Smooth muscle cell (in vitro differentiated cells): Measurements from ENCODE around the gene TXN. TPM values are rescaled to one million over a fixed set of nuclear protein-coding genes. Genes with fewer than 3 reads are reported as not detected.
A peak's percentile ranks its signal among the peaks of the same experiment; 100 is the strongest.

ENCODE experiments used
- DNase-seq: peaks from one replicate; lab custom pipeline; 2025; ENCODE audit not compliant: unreplicated experiment; lab: John Stamatoyannopoulos, UW
- H2AFZ ChIP-seq: fragments of 200-600 bp; sonication (generic); 2 replicates; pipeline ENCODE4 v1.6.0; 2016; ENCODE audit warnings: antibody characterized with exemption, low read depth, mild to moderate bottlenecking
- H3F3A ChIP-seq: fragments of 200-600 bp; sonication (generic); 2 replicates; pipeline ENCODE4 v1.6.0; 2017; ENCODE audit warnings: antibody characterized with exemption, low read depth
- H3K27ac ChIP-seq: fragments of 200-600 bp; sonication (generic); 2 replicates; pipeline ENCODE4 v1.5.1; 2016; ENCODE audit warnings: low read depth, mild to moderate bottlenecking
- H3K27me3 ChIP-seq: fragments of 200-600 bp; sonication (generic); 2 replicates; pipeline ENCODE4 v1.6.1; 2016; ENCODE audit warnings: low read depth, mild to moderate bottlenecking
- H3K36me3 ChIP-seq: fragments of 200-600 bp; sonication (generic); 2 replicates; pipeline ENCODE4 v1.5.1; 2016; ENCODE audit warnings: low read depth
- H3K4me1 ChIP-seq: fragments of 200-600 bp; sonication (generic); 2 replicates; pipeline ENCODE4 v1.5.1; 2016; ENCODE audit warnings: low read depth
- H3K4me2 ChIP-seq: fragments of 200-600 bp; sonication (generic); 2 replicates; pipeline ENCODE4 v1.6.0; 2016; ENCODE audit warnings: mild to moderate bottlenecking
- H3K4me3 ChIP-seq: fragments of 200-600 bp; sonication (generic); 2 replicates; pipeline ENCODE4 v1.5.1; 2016; ENCODE audit warnings: mild to moderate bottlenecking
- H3K79me2 ChIP-seq: fragments of 200-600 bp; sonication (generic); 2 replicates; pipeline ENCODE4 v1.6.0; 2016; ENCODE audit warnings: low read depth, mild to moderate bottlenecking
- H3K9ac ChIP-seq: fragments of 200-600 bp; sonication (generic); 2 replicates; pipeline ENCODE4 v1.6.0; 2016; ENCODE audit warnings: low read depth
- H3K9me3 ChIP-seq: fragments of 200-600 bp; sonication (generic); replicated peaks from 2 replicates; pipeline ENCODE4 v1.5.1; 2016; ENCODE audit warnings: low read depth
- H4K20me1 ChIP-seq: fragments of 200-600 bp; sonication (generic); 2 replicates; pipeline ENCODE4 v1.6.0; 2016; ENCODE audit warnings: low read depth
- CTCF ChIP-seq: fragments of 200-600 bp; sonication (generic); IDR thresholded peaks from 2 replicates; pipeline ENCODE4 v1.5.1; 2017; ENCODE audit warnings: borderline replicate concordance, mild to moderate bottlenecking, antibody characterized with exemption; ENCODE audit not compliant: insufficient read depth, poor library complexity, severe bottlenecking
- WGBS: methylation state at CpG from one replicate; pipeline ENCODE4 v1.1.7; 2016; ENCODE audit warnings: low lambda C conversion rate; 5-methylcytosine and 5-hydroxymethylcytosine counted together
- polyA plus RNA-seq: library from polyadenylated mRNA; unstranded; fragments of >200 nt; fragmentation: Nextera tagmentation; extraction: Ambion mirVana; gene quantifications from 2 replicates; pipeline ENCODE4 v1.2.1, GENCODE V29; 2016
- total RNA-seq: library from RNA; depleted of rRNA; stranded (reverse); fragments of >200 nt; gene quantifications from 2 replicates; pipeline ENCODE4 v1.2.3, GENCODE V29; 2014

Gene TXN
- total and polyA plus RNA-seq, 2 experiments from 2014 or later = 394 to 426 TPM

DNA sequence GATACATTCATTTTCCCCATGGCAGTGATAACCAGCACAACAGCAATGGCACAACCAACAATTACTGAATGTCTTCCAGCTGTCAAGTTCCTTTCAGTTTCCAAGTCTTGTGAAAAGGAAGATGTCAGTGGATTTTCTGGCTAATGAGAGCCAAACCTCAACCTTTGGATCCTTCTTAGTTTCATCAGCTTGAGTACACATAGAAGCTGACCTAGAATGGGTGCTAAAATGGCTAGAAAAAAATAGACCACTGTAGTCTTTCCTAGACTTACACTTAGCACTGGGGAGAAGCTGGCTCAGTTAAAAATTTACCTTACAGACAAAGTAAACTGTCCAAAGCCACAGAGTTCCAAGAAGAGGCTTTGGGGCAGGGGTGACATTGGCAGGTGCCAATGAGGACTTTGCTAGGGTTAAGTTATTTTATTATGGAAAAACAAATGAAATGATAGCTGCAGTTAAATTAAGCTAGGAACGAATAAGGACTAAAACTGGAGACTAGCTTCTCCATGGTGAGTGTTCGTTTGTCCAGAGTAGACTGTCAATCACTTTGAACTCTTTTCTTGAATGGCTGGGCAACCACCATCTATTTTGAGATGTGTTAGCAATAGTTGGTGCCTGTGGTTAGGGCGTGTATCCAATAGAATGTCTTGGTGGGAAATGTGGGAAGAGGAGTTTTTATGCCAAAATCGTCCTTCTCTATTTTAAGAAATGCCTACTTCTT, 25.9 kb upstream of the TXN start:
- Histone ChIP-seq H3K79me2 (no peaks in the 10 kb centered on the region), H3K9me3 (no peaks in the 10 kb centered on the region), H3K4me1 (peaks cover 4% of the 10 kb centered on the region), H4K20me1 (no peaks in the 10 kb centered on the region), H3K4me3 (no peak overlapping the region), H3F3A (peaks cover 3% of the 10 kb centered on the region), H3K27ac (no peak overlapping the region), H3K27me3 (no peaks in the 10 kb centered on the region), H3K4me2 (no peak overlapping the region), H3K36me3 (no peaks in the 10 kb centered on the region), H2AFZ (no peak overlapping the region), H3K9ac (no peak overlapping the region)
- no peak for TF ChIP-seq CTCF
- WGBS = 83% methylated on average over 4 of the region's 4 CpGs
- no peak for DNase-seq

DNA sequence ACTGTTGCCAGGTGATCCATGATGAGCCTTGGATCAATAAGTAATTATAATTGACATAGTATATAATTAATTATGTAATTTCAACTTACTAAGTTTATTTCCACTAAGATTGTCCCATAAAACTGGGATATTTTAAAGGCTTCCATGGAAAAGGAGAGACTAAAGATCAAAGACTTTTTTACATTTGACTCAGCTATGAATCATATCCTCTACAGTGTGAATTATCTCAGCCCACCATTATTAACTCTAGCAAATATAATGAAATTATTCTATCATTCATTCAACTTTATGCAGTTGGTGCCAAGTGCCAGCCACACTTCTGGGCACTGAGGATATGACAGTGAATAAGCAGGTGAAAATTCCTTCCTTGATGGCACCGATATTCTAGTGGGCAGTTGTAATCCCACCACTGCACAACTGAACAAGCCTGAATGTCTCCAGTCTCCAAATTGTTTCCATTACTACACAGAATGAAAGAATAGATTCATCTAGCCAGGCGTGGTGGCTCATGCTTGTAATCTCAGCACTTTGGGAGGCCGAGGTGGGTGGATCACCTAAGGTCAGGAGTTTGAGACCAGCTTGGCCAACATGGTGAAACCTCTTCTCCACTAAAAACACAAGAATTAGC, 21.9 kb upstream of the TXN start:
- H3K27ac ChIP-seq = peak overlapping the region; percentile 55
- TF ChIP-seq CTCF = no peak
- H3K9me3 ChIP-seq = no peaks in the 10 kb centered on the region
- no peak overlapping the region for H3K4me2 ChIP-seq
- no peaks in the 10 kb centered on the region for H3K79me2 ChIP-seq
- H4K20me1 ChIP-seq = no peaks in the 10 kb centered on the region
- no peak overlapping the region for H3K9ac ChIP-seq
- no peak overlapping the region for H2AFZ ChIP-seq
- H3K4me1 ChIP-seq = peaks cover 7% of the 10 kb centered on the region
- no peaks in the 10 kb centered on the region for H3K27me3 ChIP-seq
- DNase-seq = no peak
- no peaks in the 10 kb centered on the region for H3K36me3 ChIP-seq
- 54% methylated on average over 3 of the region's 3 CpGs for WGBS
- H3F3A ChIP-seq = peaks cover 3% of the 10 kb centered on the region
- H3K4me3 ChIP-seq = no peak overlapping the region

DNA sequence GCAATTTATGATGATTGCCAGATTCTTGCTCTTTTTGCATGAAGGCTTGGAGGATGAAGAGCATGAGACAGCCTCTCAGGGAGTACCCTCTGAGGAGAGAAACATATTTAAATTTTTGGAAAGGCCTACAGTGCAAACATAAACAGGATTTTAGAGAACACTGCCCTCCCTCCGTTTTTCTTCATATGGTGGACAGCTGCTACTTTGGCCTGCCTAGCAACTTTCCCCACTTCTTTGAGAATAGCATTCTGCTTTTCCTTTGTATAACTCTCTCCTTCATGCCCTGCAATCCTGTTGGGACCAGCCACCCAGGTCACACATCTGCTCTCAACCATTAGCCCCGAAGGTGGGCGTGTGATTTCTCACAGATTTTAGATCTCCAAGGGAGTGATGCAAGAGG, 20.5 kb upstream of the TXN start:
- WGBS = 84% methylated on average over 3 of the region's 3 CpGs
- Histone ChIP-seq H3K27me3 (no peaks in the 10 kb centered on the region), H4K20me1 (no peaks in the 10 kb centered on the region), H3K27ac (no peak overlapping the region), H3K4me3 (no peak overlapping the region), H3F3A (peaks cover 3% of the 10 kb centered on the region), H3K36me3 (no peaks in the 10 kb centered on the region), H3K79me2 (no peaks in the 10 kb centered on the region), H3K4me1 (peaks cover 7% of the 10 kb centered on the region), H3K9me3 (no peaks in the 10 kb centered on the region), H3K4me2 (no peak overlapping the region), H3K9ac (no peak overlapping the region), H2AFZ (no peak overlapping the region)
- TF ChIP-seq CTCF = no peak
- no peak for DNase-seq
